Prostate gland (tissue), 2 donors: ENCODE data around the gene RALY.

Source experiments
- CTCF ChIP-seq, 4 experiments: fragments of 200-600 bp in 2 of 4; fragments of 450-650 bp in 2 of 4; sonication (generic) in 2 of 4; IDR thresholded peaks; 1 replicate in 3 of 4; 2 replicates in 1 of 4; pipeline ENCODE4 v1.5.1; 2016 to 2019; ENCODE audit warnings: antibody characterized with exemption in 4 of 4, mild to moderate bottlenecking in 2 of 4, moderate library complexity in 2 of 4
- POLR2A ChIP-seq: fragments of 450-650 bp; IDR thresholded peaks from one replicate; pipeline ENCODE4 v1.6.1; 2016; ENCODE audit warnings: antibody characterized with exemption, mild to moderate bottlenecking
- POLR2AphosphoS5 ChIP-seq: sonication (generic); formaldehyde crosslinking; IDR thresholded peaks from one replicate; pipeline ENCODE4 v1.6.1; 2017; ENCODE audit warnings: antibody characterized with exemption

- TF ChIP-seq POLR2AphosphoS5 (no peak), CTCF (IDR thresholded peaks at IDR 0.05) (no peak), POLR2A (no peak)
These were observed 44.1 kb downstream of the RALY start for GRCh38 chr20:34037767-34038166.
